LNCAP (cell line): Measurements from ENCODE around the gene WFDC6.

Experiments
- CTCF ChIP-seq: fragments of 450-650 bp; IDR thresholded peaks from 2 replicates; pipeline ENCODE4 v1.5.1; 2017; ENCODE audit warnings: mild to moderate bottlenecking

Gene WFDC6

GRCh38 chr20:45539382-45539781, at the start of gene WFDC6:
TSS of gene WFDC6 (minus strand) at chr20:45539482. CDS start at chr20:45539407, 75 bp downstream.
- no peak for TF ChIP-seq CTCF

DNA sequence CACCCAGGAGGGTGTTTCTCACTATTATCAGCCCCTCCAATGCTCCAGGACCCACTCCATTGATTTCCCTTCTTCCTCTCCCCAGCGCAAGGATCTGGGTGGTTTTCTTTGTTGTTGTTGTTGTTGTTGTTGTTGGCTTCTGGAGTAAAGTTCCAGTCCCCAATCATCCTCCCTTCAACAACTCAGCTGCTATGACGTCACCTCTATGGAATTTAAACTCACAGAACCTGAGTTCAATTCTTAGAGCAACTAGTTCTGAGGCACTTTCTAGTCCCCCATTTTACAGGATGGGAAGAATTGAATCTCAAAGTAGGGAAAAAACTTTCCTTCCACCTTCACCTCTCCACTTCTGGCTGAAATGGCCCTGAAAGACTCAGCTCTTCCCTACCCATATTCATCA, 49.5 kb upstream of the WFDC6 start:
- no peak for TF ChIP-seq CTCF

GRCh38 chr20:45583502-45583901, 44.2 kb upstream of the WFDC6 start:
- no peak for TF ChIP-seq CTCF

GRCh38 chr20:45581702-45582101, 42.4 kb upstream of the WFDC6 start:
- no peak for TF ChIP-seq CTCF

DNA sequence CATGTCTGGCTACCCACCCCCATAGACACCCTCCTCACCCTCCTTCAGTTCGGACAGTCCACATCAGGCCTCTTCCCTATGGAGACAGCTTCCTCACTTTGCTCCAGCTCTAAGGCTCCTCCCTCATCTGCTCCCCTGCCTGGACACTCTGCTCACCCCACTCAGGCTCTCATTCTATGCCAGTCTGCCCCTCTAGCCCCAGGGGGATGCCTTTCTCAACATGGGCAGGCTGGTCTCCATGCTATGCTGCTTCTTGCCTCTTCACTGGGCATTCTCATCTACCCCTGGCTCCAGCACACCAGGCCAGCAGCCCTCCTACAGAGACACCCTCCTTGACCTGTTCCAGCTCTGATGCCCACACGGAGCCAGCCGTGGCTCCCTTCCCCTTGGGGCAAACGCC, 39.9 kb upstream of the WFDC6 start, which contains the start of gene WFDC8:
TSS of gene WFDC8 (minus strand) at position 101 of the 400 bp plus-strand sequence. CDS start at position 64, 37 bp downstream.
- TF ChIP-seq CTCF = no peak

GRCh38 chr20:45578231-45578630, 38.9 kb upstream of the WFDC6 start:
- no peak for TF ChIP-seq CTCF

DNA sequence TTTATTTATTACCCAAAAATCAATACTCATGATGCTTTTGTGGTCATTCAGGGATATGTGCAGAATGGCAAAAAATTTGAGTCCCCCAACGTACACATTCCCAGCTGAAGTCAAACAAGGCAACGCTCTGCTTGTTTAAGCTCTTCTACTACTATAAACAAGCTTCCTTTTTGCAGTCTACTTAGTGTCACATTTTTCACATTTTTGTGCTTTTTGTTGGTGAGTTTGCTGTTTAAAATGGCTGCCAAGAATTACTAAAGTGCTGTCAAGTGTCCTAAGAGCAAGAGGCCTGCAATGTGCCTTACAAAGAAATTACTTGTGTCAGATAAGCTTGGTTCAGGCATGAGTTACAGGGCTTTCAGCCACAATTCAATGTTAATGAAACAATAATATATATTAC, 37.7 kb upstream of the WFDC6 start:
- no peak for TF ChIP-seq CTCF

DNA sequence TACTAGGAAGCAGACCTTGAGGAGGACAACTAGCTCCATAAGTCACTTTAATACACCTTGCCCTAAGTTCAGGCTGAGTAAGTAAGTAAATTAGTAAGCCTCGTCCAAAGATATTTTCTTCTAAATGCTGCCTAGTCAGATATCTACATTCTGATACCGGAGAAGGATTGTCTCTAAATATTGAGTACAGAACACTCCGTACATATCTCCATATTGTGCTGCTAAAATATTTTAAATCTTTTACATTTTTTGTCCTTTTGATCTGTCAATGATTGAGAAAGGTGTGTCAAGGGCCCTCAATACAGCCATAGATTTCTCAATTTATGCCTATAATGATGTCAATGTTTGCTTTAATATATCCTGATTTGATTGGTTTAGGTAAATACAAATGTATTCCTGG, 36.6 kb upstream of the WFDC6 start:
- no peak for TF ChIP-seq CTCF
